Thoracic aorta (tissue), 2 donors: ENCODE data around the gene DPP6. TPM values are rescaled to one million over a fixed set of nuclear protein-coding genes. Genes with fewer than 3 reads are reported as not detected.
"Not testable (repeated sequence)": the region's sequence is repeated elsewhere in the genome, so short reads cannot be mapped to it uniquely, and the experiment has no call there.

Source experiments
- ATAC-seq: fragments of 150-250 bp; one replicate; pipeline ENCODE4 v1.8.0; 2017; ENCODE audit warnings: low read depth; ENCODE audit not compliant: insufficient number of reproducible peaks, low FRiP score
- DNase-seq: peaks from one replicate; pipeline ENCODE4 v3.0.0-alpha.2; 2020; ENCODE audit warnings: low spot score
- H3K27ac ChIP-seq, 2 donors: fragments of 200-600 bp; sonication (generic); 1 replicate in 1 of 2; 2 replicates in 1 of 2; pipeline ENCODE4 v1.5.1; 2016; ENCODE audit warnings: mild to moderate bottlenecking in 2 of 2, moderate library complexity in 2 of 2
- H3K27me3 ChIP-seq: fragments of 200-600 bp; sonication (generic); replicated peaks from 2 replicates; pipeline ENCODE4 v1.6.0; 2016; ENCODE audit warnings: mild to moderate bottlenecking; ENCODE audit not compliant: insufficient read depth
- H3K36me3 ChIP-seq: fragments of 200-600 bp; sonication (generic); one replicate; pipeline ENCODE4 v1.5.1; 2016
- H3K4me1 ChIP-seq, 2 donors: fragments of 200-600 bp; sonication (generic); 1 replicate in 1 of 2; 2 replicates in 1 of 2; pipeline versions ENCODE4 v1.5.1 to v1.6.0; 2016; ENCODE audit warnings: low read depth in 2 of 2, mild to moderate bottlenecking in 1 of 2; ENCODE audit not compliant: control insufficient read depth in 1 of 2
- H3K4me3 ChIP-seq: fragments of 200-600 bp; sonication (generic); 2 replicates; pipeline ENCODE4 v1.5.1; 2016; ENCODE audit warnings: mild to moderate bottlenecking
- H3K9me3 ChIP-seq: fragments of 200-600 bp; sonication (generic); 2 replicates; pipeline ENCODE4 v1.5.1; 2016
- total RNA-seq, 2 donors: library from RNA; depleted of rRNA; stranded (reverse); fragments of >200 nt; gene quantifications; one replicate each; pipeline versions ENCODE4 v1.1.0 to v1.2.3, GENCODE V29; 2016

Gene DPP6
- not detected for total RNA-seq

DNA sequence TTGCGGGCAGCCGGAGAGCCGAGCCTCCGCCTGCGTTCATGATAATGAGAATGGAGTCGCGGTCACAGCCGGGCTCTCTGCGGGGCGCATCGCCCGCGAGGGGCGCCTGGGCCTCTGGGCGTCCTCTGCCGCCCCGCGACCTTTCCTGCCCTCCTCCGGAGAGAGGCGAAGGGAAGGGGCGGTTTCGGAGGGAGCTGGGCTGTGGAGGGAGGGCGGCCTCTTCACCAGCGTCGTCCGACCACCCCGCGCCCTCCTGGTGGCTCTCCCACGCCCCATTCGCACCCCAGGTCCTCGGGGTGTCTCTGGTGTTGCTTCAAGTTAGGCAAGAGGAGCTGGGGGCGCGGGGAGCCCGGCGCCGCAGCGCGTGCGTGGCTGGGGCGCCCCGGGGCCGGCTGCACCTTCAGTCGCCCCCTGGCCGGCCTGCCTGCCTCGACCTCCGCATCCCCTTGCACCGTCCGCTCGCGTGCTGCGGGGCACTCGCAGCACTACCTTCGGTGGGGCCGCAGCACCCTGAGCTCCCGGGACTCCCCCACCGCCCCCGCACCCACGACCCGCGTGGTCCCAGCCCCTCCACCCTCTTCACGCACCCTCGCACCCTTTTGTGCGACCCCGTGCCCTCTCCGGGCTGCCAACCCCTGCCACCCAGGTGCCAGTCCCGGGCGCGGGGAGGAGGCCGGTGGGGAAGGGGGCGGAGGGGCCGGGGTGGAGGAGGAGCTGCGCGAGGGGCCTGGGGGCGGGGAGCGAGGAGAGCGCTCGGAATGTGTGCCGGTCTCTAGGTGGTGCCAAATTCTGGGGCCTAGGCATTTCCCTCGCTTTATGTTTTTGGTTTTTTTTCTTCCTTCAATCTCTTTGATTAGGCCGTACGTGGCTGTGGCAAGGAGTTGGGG, at the start of gene DPP6:
Gene DPP6, plus strand, starts transcription at position 756 of the 887 bp plus-strand sequence.
- not testable (repeated sequence) for H3K27me3 ChIP-seq, H3K4me3 ChIP-seq, DNase-seq, H3K27ac ChIP-seq, H3K9me3 ChIP-seq, H3K36me3 ChIP-seq, H3K4me1 ChIP-seq, ATAC-seq

DNA sequence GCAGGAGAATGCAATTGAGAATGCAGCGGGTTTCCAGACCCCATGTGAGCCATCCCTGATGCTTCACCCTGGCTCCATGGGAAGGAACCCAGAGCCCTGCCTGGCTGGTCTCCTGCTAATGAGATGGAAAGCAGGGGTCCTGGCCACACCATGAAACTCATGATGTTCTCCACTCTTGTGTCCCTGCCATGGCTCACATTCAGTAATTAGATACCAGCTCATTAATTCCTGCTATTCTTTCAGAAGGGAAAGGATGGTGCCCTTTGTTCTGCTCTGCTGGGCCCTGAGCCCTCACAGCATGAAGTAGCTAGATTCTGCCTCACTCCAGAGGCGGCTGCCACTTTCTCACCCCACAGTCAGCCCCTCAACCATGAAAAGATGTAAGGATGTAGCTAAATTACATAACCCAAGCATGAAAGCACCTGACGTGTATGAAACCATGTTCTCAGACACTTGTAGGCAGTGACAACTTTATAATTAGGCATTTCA, 42.7 kb upstream of the DPP6 start:
- H3K4me3 ChIP-seq, H3K9me3 ChIP-seq, H3K27ac ChIP-seq, H3K27me3 ChIP-seq, ATAC-seq, H3K4me1 ChIP-seq, DNase-seq, H3K36me3 ChIP-seq: not testable (repeated sequence)

DNA sequence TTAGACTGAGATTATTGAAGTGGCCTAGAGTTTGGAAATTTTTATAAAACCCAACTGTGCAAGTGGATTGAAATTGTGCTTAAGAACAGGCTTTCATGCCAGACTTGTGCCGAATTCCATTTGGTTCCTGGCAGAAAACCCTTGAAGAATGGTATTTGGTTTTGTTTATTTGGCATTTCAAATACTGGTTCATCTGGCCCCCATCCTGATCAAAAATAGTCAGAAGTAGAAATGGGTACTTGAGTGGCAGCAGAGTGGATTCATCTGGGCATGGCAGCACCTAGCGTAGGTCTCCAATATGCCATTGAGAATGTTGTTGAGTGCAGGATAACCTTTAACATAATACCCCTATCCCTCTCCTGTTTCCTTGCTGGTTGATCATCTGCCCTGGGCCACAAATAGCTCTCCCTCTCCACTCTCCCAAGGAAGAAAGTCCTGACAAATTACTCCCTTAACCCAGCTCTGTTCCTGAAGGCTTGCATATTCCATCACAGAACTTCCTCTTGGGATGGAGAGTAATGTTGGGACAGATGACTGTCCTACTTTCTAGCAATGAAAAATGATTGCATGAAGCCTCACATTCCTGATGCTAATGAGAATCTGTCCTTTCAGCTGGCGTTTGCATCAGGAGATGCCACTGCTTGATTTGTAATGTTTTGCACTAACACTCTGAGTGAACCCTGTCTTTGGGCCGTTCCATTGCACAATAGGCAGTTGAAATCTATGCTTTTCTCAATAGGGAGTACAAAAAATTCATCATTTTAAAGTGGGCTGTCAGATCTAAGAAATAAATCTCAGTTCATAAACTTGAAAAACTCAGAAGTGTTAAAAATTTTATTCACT, 41.3 kb upstream of the DPP6 start:
- H3K36me3 ChIP-seq, H3K27ac ChIP-seq, H3K4me1 ChIP-seq, DNase-seq, H3K4me3 ChIP-seq, H3K9me3 ChIP-seq, ATAC-seq, H3K27me3 ChIP-seq: not testable (repeated sequence)

DNA sequence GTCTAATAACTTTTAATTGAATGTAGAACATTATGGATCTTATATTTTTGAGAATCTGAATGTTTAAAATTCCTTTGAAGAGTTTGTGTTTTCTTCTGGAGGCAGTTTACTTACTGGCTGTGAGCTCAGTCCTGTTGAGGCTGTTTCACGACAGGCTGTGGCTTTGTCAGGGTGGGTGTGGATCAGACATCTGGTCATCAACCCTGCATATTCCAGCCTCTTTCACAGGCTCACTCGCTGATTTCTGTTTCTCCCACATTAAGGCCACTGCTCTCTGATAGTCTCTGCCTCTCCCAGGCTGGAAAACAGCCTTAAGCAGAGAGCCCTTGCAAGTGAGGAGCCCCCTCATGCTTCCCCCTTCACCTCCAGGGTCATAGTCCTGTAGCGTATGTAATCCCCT, 39.4 kb upstream of the DPP6 start:
- H3K27me3 ChIP-seq, H3K4me3 ChIP-seq, ATAC-seq, H3K27ac ChIP-seq, H3K9me3 ChIP-seq, H3K4me1 ChIP-seq, DNase-seq, H3K36me3 ChIP-seq: not testable (repeated sequence)

DNA sequence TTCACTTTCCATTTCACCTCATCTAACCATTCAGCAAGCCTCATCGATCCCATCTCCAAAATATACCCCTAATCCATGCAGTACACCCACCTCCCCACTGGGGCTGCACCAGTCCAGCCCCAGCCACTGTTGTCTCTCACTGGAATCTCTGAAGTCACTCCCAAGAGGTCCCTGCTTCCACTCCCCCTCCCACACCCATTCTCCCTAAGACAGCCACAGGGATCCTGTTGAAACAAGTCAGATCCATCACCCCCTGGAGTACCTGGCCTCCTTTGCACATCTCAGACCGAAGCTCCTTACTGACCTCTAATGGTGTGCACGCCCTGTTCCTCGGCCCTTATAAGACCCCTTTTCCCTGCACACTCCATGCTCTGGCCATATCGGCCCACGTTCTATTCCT, 36.6 kb upstream of the DPP6 start:
- not testable (repeated sequence) for H3K36me3 ChIP-seq, H3K27ac ChIP-seq, H3K27me3 ChIP-seq, H3K9me3 ChIP-seq, H3K4me3 ChIP-seq, H3K4me1 ChIP-seq, DNase-seq, ATAC-seq

DNA sequence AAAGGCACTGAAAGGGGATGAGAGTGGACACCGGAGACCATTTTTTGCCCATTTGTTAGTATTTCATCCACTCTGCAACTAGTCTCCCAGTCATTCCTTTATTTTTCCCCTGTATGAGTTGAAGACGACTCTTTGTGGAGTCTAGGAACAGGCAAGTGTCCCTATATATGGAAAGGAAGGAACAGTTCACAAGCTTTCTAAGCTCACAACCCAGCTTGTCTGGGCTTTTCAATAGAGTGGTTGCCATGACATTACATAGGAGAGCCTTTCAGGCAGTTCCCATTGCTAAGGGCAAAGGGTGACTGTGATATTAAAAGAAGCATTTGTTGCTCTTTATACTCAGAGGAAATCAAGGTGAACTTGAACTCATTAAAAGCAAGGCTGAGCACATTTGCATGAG, 33.8 kb upstream of the DPP6 start:
- not testable (repeated sequence) for H3K36me3 ChIP-seq, DNase-seq, ATAC-seq

DNA sequence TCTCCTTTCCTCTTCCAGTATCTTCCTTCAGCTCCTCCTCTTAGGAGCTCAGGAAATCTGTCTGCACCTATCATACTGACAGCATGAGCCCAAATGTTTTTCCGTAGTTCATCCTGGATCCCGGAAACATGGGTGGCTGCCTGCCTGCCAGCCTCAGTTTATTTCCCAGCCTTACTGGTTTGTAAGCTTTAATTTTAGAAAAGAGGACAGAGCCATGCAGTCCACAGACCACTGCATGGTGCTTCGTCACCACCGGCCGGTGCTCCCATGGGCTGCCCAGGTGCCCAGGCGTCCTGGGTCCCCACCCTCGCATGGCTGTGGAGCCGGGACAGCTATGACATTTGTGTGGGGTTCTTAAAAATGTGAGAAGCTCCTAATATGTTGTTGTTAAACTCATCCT, 24.4 kb upstream of the DPP6 start:
- not testable (repeated sequence) for H3K4me3 ChIP-seq, H3K36me3 ChIP-seq, H3K27ac ChIP-seq, H3K9me3 ChIP-seq, H3K4me1 ChIP-seq, H3K27me3 ChIP-seq, ATAC-seq, DNase-seq

More for the DNA sequence above, 33.8 kb upstream of the DPP6 start:
- not testable (repeated sequence) for H3K27ac ChIP-seq, H3K9me3 ChIP-seq, H3K4me3 ChIP-seq, H3K27me3 ChIP-seq, H3K4me1 ChIP-seq

DNA sequence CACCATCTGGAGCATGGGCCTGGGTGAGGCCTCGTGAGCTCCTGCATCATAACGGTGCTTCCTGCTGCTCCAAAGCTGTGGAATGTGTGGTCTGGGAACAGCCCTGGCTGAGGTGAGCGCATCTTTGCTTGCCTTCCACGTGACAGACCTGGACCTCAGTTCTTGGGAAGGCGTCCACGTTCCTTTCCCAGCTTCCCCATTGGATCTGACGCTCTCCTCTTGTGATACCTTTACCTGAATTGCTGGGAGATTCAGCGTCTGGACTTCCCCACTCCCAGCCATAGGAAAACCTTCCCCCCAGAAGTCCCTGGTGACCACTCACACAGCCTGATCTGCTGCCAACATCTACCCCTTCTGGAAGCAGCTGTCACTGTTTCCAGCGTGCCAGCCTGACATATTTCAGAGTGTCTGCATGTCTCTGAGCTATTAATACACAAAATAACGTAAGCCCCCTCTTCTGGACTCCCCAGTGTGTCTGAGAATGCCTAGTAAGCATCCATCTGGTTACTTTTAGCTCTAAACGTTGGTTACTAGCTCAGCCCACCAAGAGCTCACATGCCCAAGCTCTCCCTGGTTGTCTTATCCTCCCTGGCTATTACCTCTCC, 21.6 kb upstream of the DPP6 start:
- not testable (repeated sequence) for ATAC-seq

DNA sequence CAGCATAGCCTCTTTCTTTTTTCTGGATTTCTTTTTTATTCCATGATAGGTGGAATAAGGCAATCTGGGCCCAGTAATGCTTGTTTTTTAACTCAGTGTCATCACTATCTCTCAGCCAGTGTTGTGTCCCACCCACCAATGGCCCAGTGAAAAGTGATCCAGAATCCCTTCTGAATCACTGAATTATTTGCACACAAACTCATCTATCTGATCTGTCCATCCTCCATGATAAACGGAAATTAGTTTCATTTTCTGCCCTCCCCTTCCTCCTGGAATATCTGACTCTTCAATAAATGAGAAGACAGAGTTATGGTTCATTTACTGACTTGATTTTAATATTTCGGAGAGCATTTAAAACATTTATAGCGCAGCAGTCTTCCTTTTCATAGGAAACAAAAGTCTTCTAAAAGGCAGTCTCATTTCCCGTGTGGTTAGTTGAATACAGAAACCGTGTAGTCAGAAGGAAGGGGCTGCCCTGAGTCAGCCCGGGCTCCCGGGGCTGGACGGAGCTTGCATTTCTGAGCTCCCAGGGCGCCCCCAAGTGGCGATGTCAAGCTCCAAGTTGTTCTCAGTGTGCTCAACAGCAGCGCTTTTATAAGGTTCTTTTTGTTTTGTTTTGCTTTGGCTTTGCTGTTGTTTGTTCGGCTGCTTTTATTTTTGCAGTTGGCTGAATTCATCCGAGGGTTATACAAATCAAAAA, 12.6 kb upstream of the DPP6 start:
- DNase-seq, H3K36me3 ChIP-seq, H3K9me3 ChIP-seq, H3K4me3 ChIP-seq, ATAC-seq, H3K27ac ChIP-seq, H3K4me1 ChIP-seq, H3K27me3 ChIP-seq: not testable (repeated sequence)

More for the DNA sequence above, 21.6 kb upstream of the DPP6 start:
- H3K9me3 ChIP-seq, H3K4me3 ChIP-seq, DNase-seq, H3K27me3 ChIP-seq, H3K27ac ChIP-seq, H3K36me3 ChIP-seq, H3K4me1 ChIP-seq: not testable (repeated sequence)

DNA sequence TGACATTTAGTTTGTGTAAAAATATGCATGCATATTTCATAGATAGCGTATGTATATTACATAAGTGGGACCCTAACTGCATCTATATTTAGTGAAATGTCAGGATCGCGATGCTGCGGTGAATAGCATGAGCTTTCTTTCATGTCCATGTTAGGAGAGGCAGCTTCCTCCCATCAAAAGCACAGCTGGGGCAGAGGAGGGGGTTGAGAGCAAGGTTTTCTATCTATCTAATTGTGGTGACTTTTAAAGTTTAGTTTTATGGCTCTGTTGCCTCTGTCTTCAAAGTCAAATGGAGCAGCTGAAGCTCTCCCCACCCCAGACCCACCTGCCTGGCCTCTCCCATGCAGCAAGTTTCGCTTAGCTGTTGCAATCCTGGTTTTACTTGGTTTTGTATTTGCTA, 1.8 kb upstream of the DPP6 start:
- H3K4me1 ChIP-seq, H3K27ac ChIP-seq, H3K36me3 ChIP-seq, H3K27me3 ChIP-seq, ATAC-seq, H3K9me3 ChIP-seq, DNase-seq, H3K4me3 ChIP-seq: not testable (repeated sequence)

DNA sequence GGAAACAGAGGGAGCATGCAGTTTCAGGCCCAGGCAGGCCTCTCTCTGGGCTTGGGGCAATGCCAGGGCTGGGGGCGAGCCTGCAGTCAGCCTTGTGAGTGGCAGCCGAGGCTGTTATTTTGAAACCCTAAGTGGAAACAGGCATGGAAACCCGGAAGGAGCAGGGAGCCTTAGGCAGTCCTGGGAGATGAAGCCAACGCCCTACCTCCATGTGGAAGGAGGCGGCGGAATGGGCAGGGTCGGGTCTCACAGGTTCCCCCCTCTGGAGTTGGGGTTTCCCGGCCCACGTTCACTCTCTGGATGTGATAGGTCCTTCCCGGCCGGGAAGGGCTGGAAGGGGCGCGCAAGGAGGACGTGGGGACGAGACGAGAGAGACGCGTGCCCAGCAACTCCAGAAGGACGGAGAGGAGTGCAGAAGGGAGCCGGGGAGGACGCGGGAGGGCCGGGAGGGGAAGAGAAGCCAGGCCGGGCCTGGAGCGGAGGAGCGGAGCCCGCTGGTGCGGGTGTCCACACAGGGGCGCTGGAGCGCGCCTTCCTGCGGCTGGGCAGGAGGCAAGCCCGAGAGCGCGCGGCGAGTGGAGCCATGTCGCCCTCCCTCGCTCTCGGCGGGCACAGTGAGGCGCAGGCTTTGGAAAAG, 1.1 kb upstream of the DPP6 start:
- not testable (repeated sequence) for H3K4me3 ChIP-seq, H3K27me3 ChIP-seq, H3K27ac ChIP-seq, H3K36me3 ChIP-seq, H3K9me3 ChIP-seq, ATAC-seq, DNase-seq, H3K4me1 ChIP-seq
